Loucy (cell line): ENCODE data around the gene FRMD4A.

ENCODE experiments used
- H2AFZ ChIP-seq: fragments of 200-600 bp; sonication (generic); 2 replicates; pipeline ENCODE4 v1.6.0; 2016; ENCODE audit warnings: antibody characterized with exemption, mild to moderate bottlenecking, low read length, moderate library complexity
- H3F3A ChIP-seq: fragments of 200-600 bp; 2 replicates; pipeline ENCODE4 v1.6.0; 2016; ENCODE audit warnings: antibody characterized with exemption, low read depth, mild to moderate bottlenecking
- H3K27me3 ChIP-seq: fragments of 200-600 bp; sonication (generic); 2 replicates; pipeline ENCODE4 v1.6.1; 2014; ENCODE audit warnings: low read length, mild to moderate bottlenecking; ENCODE audit not compliant: insufficient read depth, poor library complexity, severe bottlenecking
- H3K36me3 ChIP-seq: fragments of 200-600 bp; sonication (generic); 2 replicates; pipeline ENCODE4 v1.6.1; 2016; ENCODE audit warnings: low read length; ENCODE audit not compliant: insufficient read depth
- H3K4me1 ChIP-seq: fragments of 200-600 bp; sonication (generic); 2 replicates; pipeline ENCODE4 v1.5.1; 2014; ENCODE audit warnings: low read length, mild to moderate bottlenecking; ENCODE audit not compliant: insufficient read depth, poor library complexity, severe bottlenecking
- H3K4me2 ChIP-seq: fragments of 200-600 bp; sonication (generic); 2 replicates; pipeline ENCODE4 v1.6.0; 2014; ENCODE audit warnings: antibody characterized with exemption, low read length, low read depth, mild to moderate bottlenecking; ENCODE audit not compliant: poor library complexity, severe bottlenecking
- H3K4me3 ChIP-seq: fragments of 200-600 bp; sonication (generic); 2 replicates; pipeline ENCODE4 v1.5.1; 2014; ENCODE audit warnings: low read length, mild to moderate bottlenecking, mixed read lengths; ENCODE audit not compliant: poor library complexity, severe bottlenecking
- H3K79me2 ChIP-seq: fragments of 200-600 bp; sonication (generic); 2 replicates; pipeline ENCODE4 v1.6.1; 2014; ENCODE audit warnings: low read length; ENCODE audit not compliant: insufficient read depth
- H3K9ac ChIP-seq: fragments of 200-600 bp; sonication (generic); 2 replicates; pipeline ENCODE4 v1.6.0; 2014; ENCODE audit warnings: mild to moderate bottlenecking, low read depth, low read length, moderate library complexity; ENCODE audit not compliant: poor library complexity, severe bottlenecking
- H3K9me2 ChIP-seq: fragments of 200-600 bp; sonication (generic); replicated peaks from 2 replicates; pipeline ENCODE4 v1.6.1; 2016; ENCODE audit warnings: low read depth, low read length, mixed read lengths
- H3K9me3 ChIP-seq: fragments of 200-600 bp; sonication (generic); 2 replicates; pipeline ENCODE4 v1.6.1; 2014; ENCODE audit warnings: mild to moderate bottlenecking, antibody characterized with exemption, low read length, low read depth; ENCODE audit not compliant: insufficient read depth
- H4K20me1 ChIP-seq: fragments of 200-600 bp; sonication (generic); 2 replicates; pipeline ENCODE4 v1.6.0; 2014; ENCODE audit warnings: antibody characterized with exemption, low read length, mild to moderate bottlenecking; ENCODE audit not compliant: insufficient read depth, poor library complexity, severe bottlenecking
- CTCF ChIP-seq: fragments of 200-600 bp; sonication (generic); conservative IDR thresholded peaks from 2 replicates; pipeline ENCODE4 v1.5.1; 2014; ENCODE audit warnings: mild to moderate bottlenecking, antibody characterized with exemption, low read length
- EZH2phosphoT487 ChIP-seq: fragments of 200-600 bp; IDR thresholded peaks from 2 replicates; pipeline ENCODE4 v1.6.1; 2018; ENCODE audit warnings: antibody characterized with exemption, mild to moderate bottlenecking, moderate library complexity, borderline replicate concordance

FRMD4A gene

GRCh38 chr10:13795653-13796555, 534.8 kb downstream of the FRMD4A start:
- Histone ChIP-seq H3K9me2 (no peaks in the 10 kb centered on the region), H3K27me3 (no peaks in the 10 kb centered on the region), H3K36me3 (no peaks in the 10 kb centered on the region), H3K9me3 (no peaks in the 10 kb centered on the region), H3F3A (no peaks in the 10 kb centered on the region), H3K4me2 (peak overlapping the region; percentile 47), H4K20me1 (no peaks in the 10 kb centered on the region), H3K9ac (no peak overlapping the region), H3K4me3 (no peak overlapping the region), H3K4me1 (peaks cover 27% of the 10 kb centered on the region), H2AFZ (no peak overlapping the region), H3K79me2 (no peaks in the 10 kb centered on the region)
- TF ChIP-seq CTCF = no peak
- no peak for TF ChIP-seq EZH2phosphoT487

DNA sequence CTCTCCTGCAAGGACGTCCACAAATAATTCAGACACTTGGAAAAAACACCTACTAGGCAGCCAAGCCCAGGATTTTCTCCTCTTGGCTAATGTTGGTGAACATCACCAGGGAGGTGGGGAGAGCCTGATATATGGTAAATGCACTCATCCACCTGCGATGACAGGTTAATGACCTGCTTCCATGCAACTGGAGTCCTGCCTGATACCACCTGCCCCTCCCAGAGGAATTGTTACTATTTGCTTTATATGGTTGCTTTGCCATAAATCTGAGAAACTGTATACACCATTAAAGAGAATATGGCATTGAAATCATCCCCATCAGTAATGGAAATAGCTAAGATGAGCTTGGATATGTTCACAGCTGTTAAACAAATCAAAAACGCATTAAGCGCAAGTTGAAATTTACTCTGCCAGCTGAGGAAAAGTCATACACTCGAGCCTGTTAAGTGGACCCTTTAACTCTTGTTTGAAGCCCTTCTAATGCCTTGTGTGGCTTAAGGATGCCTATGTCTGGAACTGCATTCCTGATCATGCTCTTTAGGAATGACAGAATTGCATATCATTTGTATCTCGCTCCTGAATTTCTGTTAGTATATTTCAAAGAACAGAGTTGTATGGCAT, 535.6 kb downstream of the FRMD4A start:
- Histone ChIP-seq H3K36me3 (no peaks in the 10 kb centered on the region), H3K79me2 (no peaks in the 10 kb centered on the region), H3K4me2 (peak overlapping the region; percentile 47), H3K27me3 (no peaks in the 10 kb centered on the region), H4K20me1 (no peaks in the 10 kb centered on the region), H2AFZ (no peak overlapping the region), H3K4me3 (no peak overlapping the region), H3F3A (no peaks in the 10 kb centered on the region), H3K4me1 (peaks cover 27% of the 10 kb centered on the region), H3K9me3 (no peaks in the 10 kb centered on the region), H3K9ac (no peak overlapping the region), H3K9me2 (no peaks in the 10 kb centered on the region)
- TF ChIP-seq CTCF (no peak), EZH2phosphoT487 (no peak)

DNA sequence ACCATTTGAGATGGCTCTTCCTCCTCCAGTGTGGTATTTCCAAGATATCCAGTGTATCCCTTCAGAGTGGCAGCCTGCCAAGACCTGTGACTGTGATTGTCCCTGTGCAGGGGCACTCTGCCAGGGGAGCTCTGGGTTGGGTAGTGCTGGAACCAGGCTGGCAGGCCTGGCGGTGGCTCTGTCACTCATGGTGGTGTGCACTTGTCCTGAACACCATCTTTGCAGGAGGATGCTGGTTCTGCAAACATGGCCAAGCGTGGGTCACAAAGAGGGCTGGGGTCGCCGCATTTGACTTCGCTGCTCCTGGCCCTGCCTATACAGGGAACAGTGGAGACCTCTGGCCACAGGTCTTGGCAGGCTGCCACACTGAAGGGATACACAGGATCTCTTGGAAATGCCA, 538.7 kb downstream of the FRMD4A start:
- no peaks in the 10 kb centered on the region for H3K9me2 ChIP-seq
- H2AFZ ChIP-seq = no peak overlapping the region
- H3K4me2 ChIP-seq = no peak overlapping the region
- H3K9ac ChIP-seq = no peak overlapping the region
- H3K79me2 ChIP-seq = no peaks in the 10 kb centered on the region
- no peaks in the 10 kb centered on the region for H4K20me1 ChIP-seq
- no peaks in the 10 kb centered on the region for H3F3A ChIP-seq
- H3K9me3 ChIP-seq = no peaks in the 10 kb centered on the region
- no peaks in the 10 kb centered on the region for H3K27me3 ChIP-seq
- TF ChIP-seq EZH2phosphoT487 (no peak), CTCF (no peak)
- no peaks in the 10 kb centered on the region for H3K36me3 ChIP-seq
- H3K4me3 ChIP-seq = no peak overlapping the region
- H3K4me1 ChIP-seq = peaks cover 36% of the 10 kb centered on the region
